Lower leg skin (tissue), 4 donors: ENCODE measurements around the gene SV2C. TPM values are rescaled to one million over a fixed set of nuclear protein-coding genes. Genes with fewer than 3 reads are reported as not detected.
A peak's percentile ranks its signal among the peaks of the same experiment; 100 is the strongest.

Experiments used
- DNase-seq, 2 donors: peaks; one replicate each; pipeline ENCODE4 v3.0.0-alpha.2; 2019; ENCODE audit warnings: low spot score in 2 of 2
- H3K4me3 ChIP-seq: fragments of 200-600 bp; sonication (generic); 2 replicates; pipeline ENCODE4 v1.5.1; 2017; ENCODE audit warnings: mild to moderate bottlenecking, low read depth; ENCODE audit not compliant: poor library complexity, severe bottlenecking
- POLR2A ChIP-seq, 2 donors: fragments of 450-650 bp; IDR thresholded peaks; one replicate each; pipeline ENCODE4 v1.6.1; 2016 to 2017; ENCODE audit warnings: antibody characterized with exemption in 2 of 2, mild to moderate bottlenecking in 1 of 2, moderate library complexity in 1 of 2
- WGBS, 2 donors: methylation state at CpG; one replicate each; pipeline ENCODE4 v1.1.5; 2018; 5-methylcytosine and 5-hydroxymethylcytosine counted together
- intact Hi-C: fragments of 100-400 bp; cut with DNase I; formaldehyde crosslinking; loops from one replicate; pipeline ENCODE4 v1.15.0; 2023; ENCODE audit warnings: low total_unique reads
- total RNA-seq, 4 donors: library from RNA; depleted of rRNA; stranded (reverse); fragments of >200 nt; gene quantifications; one replicate each; pipeline ENCODE4 v1.1.0, GENCODE V29; 2016
- TF ChIP-seq, protein P1 (sequence below), 3 donors: fragments of 450-650 bp; IDR thresholded peaks; one replicate each; pipeline ENCODE4 v1.5.1; 2016; ENCODE audit warnings: antibody characterized with exemption in 3 of 3, mild to moderate bottlenecking in 3 of 3, moderate library complexity in 2 of 3

SV2C gene
- total RNA-seq, 4 donors from 2014 or later = 0.04 to 0.63 (median 0.24) TPM

DNA sequence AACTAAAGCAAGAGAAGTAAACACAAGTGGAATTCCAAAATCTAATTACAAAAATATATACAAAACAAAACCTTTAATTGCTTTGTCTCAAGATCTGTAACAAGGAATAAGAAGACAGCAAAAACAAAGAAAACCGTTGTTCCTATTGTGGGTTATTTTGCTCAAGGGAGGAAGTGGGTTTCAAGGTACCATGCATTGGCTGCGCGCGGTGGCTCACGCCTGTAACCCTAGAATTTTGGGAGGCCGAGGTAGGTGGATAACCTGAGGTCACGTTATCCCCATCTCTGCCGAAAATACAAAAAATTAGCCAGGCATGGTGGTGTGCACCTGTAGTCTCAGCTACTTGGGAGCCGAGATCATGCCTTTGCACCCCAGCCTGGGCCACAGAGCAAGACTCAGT, 307.8 kb downstream of the SV2C start:
- intact Hi-C loops = no loop called here
- DNase-seq = peak in 1 of 2 donors; percentile 36
- WGBS, 2 donors = 85 to 89% methylated on average over 9 of the region's 9 CpGs
- TF ChIP-seq POLR2A (IDR thresholded peaks at IDR 0.05) = no peak
- H3K4me3 ChIP-seq = no peak overlapping the region

DNA sequence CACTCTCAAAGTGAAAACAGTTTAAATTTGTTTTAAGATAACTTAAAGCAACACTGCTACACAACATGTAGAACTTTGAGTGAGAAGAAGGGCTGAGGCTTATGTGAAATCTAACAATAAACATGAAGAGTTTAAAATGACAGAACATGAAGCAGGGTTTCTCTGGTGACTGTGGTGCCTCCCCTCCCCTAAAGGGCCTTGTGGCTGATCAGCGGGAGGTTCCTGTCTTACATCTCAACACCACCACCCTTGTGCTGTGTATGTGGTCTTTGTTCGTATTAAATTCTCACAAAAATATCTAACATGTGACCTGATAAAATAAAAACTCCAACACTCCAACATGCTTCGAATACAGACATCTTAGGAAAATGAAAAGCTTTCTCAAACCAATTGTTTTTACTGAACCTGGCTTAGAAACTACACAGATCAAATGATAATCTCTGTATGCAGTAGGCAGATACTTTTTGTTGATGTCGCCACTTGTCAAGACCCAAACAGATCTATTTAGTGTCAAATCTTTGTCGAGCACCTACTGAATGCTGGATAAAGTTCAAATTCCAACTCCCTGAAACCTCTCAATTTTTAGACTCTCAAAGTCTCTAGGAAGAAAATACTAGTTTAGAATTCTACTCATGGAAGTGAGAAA, 310.0 kb downstream of the SV2C start:
- DNase-seq = peak in 1 of 2 donors; percentile 56
- TF ChIP-seq POLR2A (IDR thresholded peaks at IDR 0.05) = no peak
- TF ChIP-seq, protein P1, sequence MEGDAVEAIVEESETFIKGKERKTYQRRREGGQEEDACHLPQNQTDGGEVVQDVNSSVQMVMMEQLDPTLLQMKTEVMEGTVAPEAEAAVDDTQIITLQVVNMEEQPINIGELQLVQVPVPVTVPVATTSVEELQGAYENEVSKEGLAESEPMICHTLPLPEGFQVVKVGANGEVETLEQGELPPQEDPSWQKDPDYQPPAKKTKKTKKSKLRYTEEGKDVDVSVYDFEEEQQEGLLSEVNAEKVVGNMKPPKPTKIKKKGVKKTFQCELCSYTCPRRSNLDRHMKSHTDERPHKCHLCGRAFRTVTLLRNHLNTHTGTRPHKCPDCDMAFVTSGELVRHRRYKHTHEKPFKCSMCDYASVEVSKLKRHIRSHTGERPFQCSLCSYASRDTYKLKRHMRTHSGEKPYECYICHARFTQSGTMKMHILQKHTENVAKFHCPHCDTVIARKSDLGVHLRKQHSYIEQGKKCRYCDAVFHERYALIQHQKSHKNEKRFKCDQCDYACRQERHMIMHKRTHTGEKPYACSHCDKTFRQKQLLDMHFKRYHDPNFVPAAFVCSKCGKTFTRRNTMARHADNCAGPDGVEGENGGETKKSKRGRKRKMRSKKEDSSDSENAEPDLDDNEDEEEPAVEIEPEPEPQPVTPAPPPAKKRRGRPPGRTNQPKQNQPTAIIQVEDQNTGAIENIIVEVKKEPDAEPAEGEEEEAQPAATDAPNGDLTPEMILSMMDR (IDR thresholded peaks at IDR 0.05) = no peak
- intact Hi-C loops = no loop called here
- no peak overlapping the region for H3K4me3 ChIP-seq
- 86% methylated on average over 5 of the region's 5 CpGs for WGBS, 2 donors

DNA sequence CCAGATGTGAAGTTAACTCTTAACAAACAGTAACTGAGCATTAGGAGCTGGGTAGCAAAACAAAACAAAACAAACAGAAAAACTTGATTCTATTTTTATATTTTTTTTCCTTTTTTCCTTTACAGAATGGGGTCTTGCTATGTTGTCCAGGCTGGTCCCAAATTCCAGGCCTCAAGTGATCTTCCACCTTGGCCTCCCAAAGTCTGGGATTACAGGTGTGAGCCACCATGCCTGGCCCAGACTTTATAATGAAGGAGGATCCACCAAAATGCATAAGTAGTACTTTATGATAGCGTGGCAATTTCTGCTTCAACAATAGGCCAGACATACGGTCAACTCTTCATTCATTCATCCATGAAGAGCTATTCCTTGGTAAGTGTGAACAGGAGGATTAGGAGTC, 314.0 kb downstream of the SV2C start:
- H3K4me3 ChIP-seq = no peak overlapping the region
- no peak for DNase-seq
- no peak for TF ChIP-seq POLR2A (IDR thresholded peaks at IDR 0.05)
- TF ChIP-seq, protein P1 (IDR thresholded peaks at IDR 0.05) = no peak
- 95 to 97% methylated on average over 2 of the region's 2 CpGs for WGBS, 2 donors
- intact Hi-C loops = no loop called here

DNA sequence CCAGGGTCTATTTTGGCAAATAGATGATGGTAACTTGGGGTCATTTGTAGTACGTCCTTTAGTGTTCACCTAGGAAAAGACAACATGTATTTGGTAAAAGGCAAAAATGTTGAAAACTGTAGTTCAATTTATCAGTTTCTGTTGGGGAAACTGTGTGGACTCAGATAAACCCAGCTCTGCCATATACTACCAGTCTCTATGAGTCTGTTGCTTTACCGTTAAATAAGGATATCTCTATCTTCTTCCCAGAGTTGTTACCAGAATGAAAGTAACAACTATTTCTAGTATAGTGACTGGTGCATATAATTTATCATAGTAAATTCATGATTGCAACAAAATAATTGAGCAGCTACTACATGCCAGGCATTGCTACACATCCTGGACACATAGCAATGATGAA, 316.1 kb downstream of the SV2C start:
- intact Hi-C loops = no loop called here
- no peak for DNase-seq
- WGBS, 2 donors = 91 to 93% methylated on average over 2 of the region's 2 CpGs
- no peak for TF ChIP-seq POLR2A (IDR thresholded peaks at IDR 0.05)
- TF ChIP-seq, protein P1 (IDR thresholded peaks at IDR 0.05) = no peak
- H3K4me3 ChIP-seq = no peak overlapping the region

DNA sequence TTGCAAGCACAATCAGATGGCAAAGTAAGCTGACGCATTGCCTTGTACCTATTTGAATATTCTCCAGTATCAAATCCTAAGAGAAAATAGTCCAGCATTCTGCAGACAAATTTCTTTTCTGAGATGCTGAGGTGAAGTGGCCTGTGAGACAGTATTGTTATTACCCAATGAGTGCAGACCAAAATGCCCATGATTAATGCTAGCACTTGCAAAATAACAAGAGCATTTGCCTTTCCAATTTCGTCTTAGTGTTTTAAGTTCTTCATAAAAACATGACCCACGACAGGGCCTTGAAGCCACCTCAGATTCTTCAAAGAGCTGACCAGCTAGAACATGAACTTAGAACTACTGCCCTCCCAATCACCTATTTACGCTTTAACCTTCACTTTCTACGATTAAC, 317.3 kb downstream of the SV2C start:
- no peak overlapping the region for H3K4me3 ChIP-seq
- no peak for DNase-seq
- intact Hi-C loops = no loop called here
- WGBS, 2 donors = 85 to 91% methylated on average over 5 of the region's 5 CpGs
- TF ChIP-seq POLR2A (IDR thresholded peaks at IDR 0.05) = no peak
- TF ChIP-seq, protein P1 (IDR thresholded peaks at IDR 0.05) = no peak

DNA sequence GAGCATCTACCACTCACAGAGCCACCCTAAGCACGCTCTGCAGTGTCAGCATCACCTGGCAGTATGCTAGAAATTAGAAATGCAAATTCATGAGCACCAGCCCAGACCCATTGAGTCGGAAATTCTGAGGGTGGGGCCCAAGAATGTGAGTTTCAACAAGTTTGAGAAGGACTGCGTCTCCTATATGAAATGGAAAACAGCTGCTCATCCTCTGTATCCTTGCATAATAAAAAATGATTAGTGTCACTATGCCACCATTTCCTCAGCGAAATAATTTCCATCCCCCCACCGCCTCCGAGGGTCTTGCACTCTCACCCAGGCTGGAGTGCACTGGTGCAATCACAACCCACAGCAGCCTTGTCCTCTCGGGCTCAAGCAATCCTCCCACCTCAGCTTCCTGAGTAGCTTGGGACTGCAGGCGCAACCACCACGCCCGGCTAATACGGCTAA, 318.6 kb downstream of the SV2C start:
- H3K4me3 ChIP-seq = no peak overlapping the region
- 9 to 25% methylated on average over 11 of the region's 11 CpGs for WGBS, 2 donors
- intact Hi-C loops = no loop called here
- no peak for TF ChIP-seq POLR2A (IDR thresholded peaks at IDR 0.05)
- TF ChIP-seq, protein P1 (IDR thresholded peaks at IDR 0.05) = no peak
- no peak for DNase-seq
